ENCODE results near the gene CSRP3. TPM values are rescaled to one million over a fixed set of nuclear protein-coding genes. Genes with fewer than 3 reads are reported as not detected.

CSRP3 gene
- total and polyA plus RNA-seq, 2 of the 4 experiments (the other 2 are of a cell fraction): not detected

DNA sequence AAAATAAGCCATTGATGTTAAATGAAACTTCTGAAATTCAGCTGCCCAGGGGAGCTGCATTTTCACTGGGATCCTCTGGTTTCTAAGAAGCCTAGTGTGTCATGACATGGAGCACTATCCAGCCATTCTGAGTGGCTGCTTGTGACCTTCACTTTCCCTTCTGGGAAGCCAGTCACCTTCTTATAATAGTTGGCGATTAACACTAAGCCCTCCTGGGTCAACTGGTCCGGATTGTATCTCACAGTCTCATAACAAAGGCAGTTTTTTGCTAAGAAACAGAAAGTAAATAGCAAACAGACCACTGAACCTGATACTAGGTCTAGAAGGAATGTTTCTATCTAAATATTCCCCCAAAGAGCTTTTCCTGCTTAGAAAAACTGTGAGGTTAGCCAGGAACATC, 7.9 kb downstream of the CSRP3 start:
- no peak overlapping the region for H3K14ac ChIP-seq (replicated peaks; ENCODE audit: low read depth, low read length)
- no peak overlapping the region for H2BK120ac ChIP-seq (ENCODE audit: low read depth, low read length)
- no TSS peak for BruUV-seq (replicated peaks)
- no peak overlapping the region for H3K56ac ChIP-seq (ENCODE audit: extremely low read depth, insufficient read depth, low read length)
- H3K18ac ChIP-seq (ENCODE audit: low read depth, low read length): no peak overlapping the region
- no peak for DNase-seq
- no peak overlapping the region for H2BK5ac ChIP-seq (ENCODE audit: low read depth, low read length, poor library complexity, severe bottlenecking)
- H3K23ac ChIP-seq (ENCODE audit: low read depth, low read length): no peak overlapping the region
- WGBS, 2 experiments (ENCODE audit: extremely low coverage in 2 of 2, insufficient read length in 1 of 2): 72% methylated on average over 2 of the region's 2 CpGs; no CpG with 5 or more reads in 1 of the 2 experiments
- H2BK15ac ChIP-seq (ENCODE audit: low read depth, low read length): no peak overlapping the region
- no peak overlapping the region for H3K4me3 ChIP-seq (ENCODE audit: insufficient read depth, low read depth, low read length)
- intact Hi-C loops (cut with micrococcal nuclease): no loop called here
- H2AK9ac ChIP-seq (replicated peaks; ENCODE audit: low read depth, low read length, poor library complexity): no peak overlapping the region
- H3K9ac ChIP-seq (ENCODE audit: low read depth, low read length): no peak overlapping the region
- no peaks in the 10 kb centered on the region for H4K20me1 ChIP-seq (ENCODE audit: insufficient read depth, low read length)
- TF ChIP-seq POLR2A (IDR thresholded peaks at IDR 0.05; ENCODE audit: low read depth, low read length): no peak
- no peak for TF ChIP-seq SMC3 (IDR thresholded peaks at IDR 0.05; ENCODE audit: low read depth, low read length)
- TF ChIP-seq MAZ (IDR thresholded peaks at IDR 0.05; ENCODE audit: borderline replicate concordance, low read depth, low read length): no peak
- no peak for TF ChIP-seq CHD1 (IDR thresholded peaks at IDR 0.05; ENCODE audit: low read depth, low read length)
- no peak for TF ChIP-seq ELK1 (IDR thresholded peaks at IDR 0.05; ENCODE audit: borderline replicate concordance, low read depth, low read length)
- TF ChIP-seq RFX5 (IDR thresholded peaks at IDR 0.05; ENCODE audit: low read depth, low read length): no peak
- TF ChIP-seq FOS (IDR thresholded peaks at IDR 0.05; ENCODE audit: low read depth, low read length): no peak
- TF ChIP-seq, protein P1, sequence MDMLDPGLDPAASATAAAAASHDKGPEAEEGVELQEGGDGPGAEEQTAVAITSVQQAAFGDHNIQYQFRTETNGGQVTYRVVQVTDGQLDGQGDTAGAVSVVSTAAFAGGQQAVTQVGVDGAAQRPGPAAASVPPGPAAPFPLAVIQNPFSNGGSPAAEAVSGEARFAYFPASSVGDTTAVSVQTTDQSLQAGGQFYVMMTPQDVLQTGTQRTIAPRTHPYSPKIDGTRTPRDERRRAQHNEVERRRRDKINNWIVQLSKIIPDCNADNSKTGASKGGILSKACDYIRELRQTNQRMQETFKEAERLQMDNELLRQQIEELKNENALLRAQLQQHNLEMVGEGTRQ (IDR thresholded peaks at IDR 0.05; ENCODE audit: low read depth, low read length): no peak
- no peak for TF ChIP-seq RCOR1 (IDR thresholded peaks at IDR 0.05; ENCODE audit: insufficient replicate concordance, low read length)
- TF ChIP-seq MXI1 (IDR thresholded peaks at IDR 0.05; ENCODE audit: borderline replicate concordance, low read depth, low read length): no peak
- no peak for TF ChIP-seq MAFK (IDR thresholded peaks at IDR 0.05; ENCODE audit: low read depth, low read length)
- no peak for TF ChIP-seq BHLHE40 (IDR thresholded peaks at IDR 0.05; ENCODE audit: low read depth, low read length)
- no peak for TF ChIP-seq CEBPB (IDR thresholded peaks at IDR 0.05; ENCODE audit: low read depth, low read length)
- TF ChIP-seq RAD21 (IDR thresholded peaks at IDR 0.05; ENCODE audit: low read length): no peak
- TF ChIP-seq NFE2L2 (IDR thresholded peaks at IDR 0.05; ENCODE audit: low read depth, low read length): no peak
- no peak for TF ChIP-seq CTCF (conservative IDR thresholded peaks at IDR 0.05; ENCODE audit: low read depth, low read length)
- ChIA-PET CTCF (no interaction called here), POLR2A (ENCODE audit: unreplicated experiment) (no interaction called here)
- no peak overlapping the region for H4K91ac ChIP-seq (ENCODE audit: insufficient read depth, low read depth, low read length)
- no peak overlapping the region for H3K4ac ChIP-seq (ENCODE audit: low read depth, low read length)
- H3K9me3 ChIP-seq (ENCODE audit: control insufficient read depth, insufficient read depth, low read length): no peaks in the 10 kb centered on the region
- no peak overlapping the region for H2AFZ ChIP-seq (replicated peaks; ENCODE audit: low read length, poor library complexity)
- H4K5ac ChIP-seq (ENCODE audit: low read depth, low read length): no peak overlapping the region
- no peaks in the 10 kb centered on the region for H3K79me1 ChIP-seq (ENCODE audit: low read depth in 1 of 2, low read length in 2 of 2)
- H3K27me3 ChIP-seq (ENCODE audit: control insufficient read depth, insufficient read depth, low read length): peaks cover 2% of the 10 kb centered on the region; the same call in 1 of the 2 replicates
- H2BK20ac ChIP-seq (ENCODE audit: low read depth, low read length): no peak overlapping the region
- no peak overlapping the region for H3K4me2 ChIP-seq (ENCODE audit: low read depth, low read length)
- no peaks in the 10 kb centered on the region for H3K36me3 ChIP-seq (ENCODE audit: control insufficient read depth, insufficient read depth, low read length)
- ATAC-seq (ENCODE audit: low read depth): no peak
- no peak overlapping the region for H4K8ac ChIP-seq (ENCODE audit: low read depth in 2 of 2, low read length in 2 of 2)
- H2AK5ac ChIP-seq (ENCODE audit: low read depth, low read length): no peak overlapping the region
- no peaks in the 10 kb centered on the region for H3K4me1 ChIP-seq (ENCODE audit: control insufficient read depth, insufficient read depth, low read length)
- no peaks in the 10 kb centered on the region; the same call in 1 of the 2 replicates for H3K9me1 ChIP-seq (ENCODE audit: insufficient read depth, low read length)
- in situ Hi-C loops (cut with MboI; ENCODE audit: low sequenced_read_pairs): no loop called here
- dilution Hi-C loops (cut with HindIII; ENCODE audit: low sequenced_read_pairs, unreplicated experiment): no loop called here
- no peak overlapping the region for H3K27ac ChIP-seq (ENCODE audit: insufficient read depth, low read length)

Data from IMR-90 (cell line).